ENCODE data around the gene TNNT1.

DNA sequence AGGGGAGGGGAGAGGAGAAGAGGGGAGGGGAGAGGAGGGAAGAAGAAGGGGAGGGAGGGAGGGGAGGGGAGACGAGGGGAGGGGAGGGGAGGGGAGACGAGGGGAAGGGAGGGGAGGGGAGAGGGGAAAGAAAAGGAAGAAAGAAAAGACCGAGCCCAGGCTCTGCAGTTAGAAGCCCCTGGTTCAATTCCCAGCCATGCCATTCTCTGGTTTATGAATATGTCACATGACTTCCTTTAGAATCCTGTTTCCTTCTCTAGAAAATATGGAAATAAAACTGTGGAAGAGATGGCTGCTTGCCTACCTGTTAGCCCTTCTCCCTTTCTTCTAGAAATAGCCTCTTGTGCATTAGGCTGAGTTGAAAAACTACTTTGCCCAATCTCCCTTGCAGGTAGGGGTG is 14.3 kb downstream of the TNNT1 start:
- TF ChIP-seq POLR2A (IDR thresholded peaks at IDR 0.05; ENCODE audit: low read length) (no peak), GATA1 (IDR thresholded peaks at IDR 0.05; ENCODE audit: low read depth, low read length) (no peak)
